Ramos (cell line): ENCODE results near the gene NAPEPLD.
"Not testable (repeated sequence)": the region's sequence is repeated elsewhere in the genome, so short reads cannot be mapped to it uniquely, and the experiment has no call there.

Source experiments
- in situ Hi-C: fragments of 300-500 bp; cut with MboI; formaldehyde crosslinking; loops from one replicate; pipeline ENCODE4 v1.14.3; 2022; ENCODE audit warnings: low sequenced_read_pairs; ENCODE audit not compliant: unreplicated experiment

The NAPEPLD gene

DNA sequence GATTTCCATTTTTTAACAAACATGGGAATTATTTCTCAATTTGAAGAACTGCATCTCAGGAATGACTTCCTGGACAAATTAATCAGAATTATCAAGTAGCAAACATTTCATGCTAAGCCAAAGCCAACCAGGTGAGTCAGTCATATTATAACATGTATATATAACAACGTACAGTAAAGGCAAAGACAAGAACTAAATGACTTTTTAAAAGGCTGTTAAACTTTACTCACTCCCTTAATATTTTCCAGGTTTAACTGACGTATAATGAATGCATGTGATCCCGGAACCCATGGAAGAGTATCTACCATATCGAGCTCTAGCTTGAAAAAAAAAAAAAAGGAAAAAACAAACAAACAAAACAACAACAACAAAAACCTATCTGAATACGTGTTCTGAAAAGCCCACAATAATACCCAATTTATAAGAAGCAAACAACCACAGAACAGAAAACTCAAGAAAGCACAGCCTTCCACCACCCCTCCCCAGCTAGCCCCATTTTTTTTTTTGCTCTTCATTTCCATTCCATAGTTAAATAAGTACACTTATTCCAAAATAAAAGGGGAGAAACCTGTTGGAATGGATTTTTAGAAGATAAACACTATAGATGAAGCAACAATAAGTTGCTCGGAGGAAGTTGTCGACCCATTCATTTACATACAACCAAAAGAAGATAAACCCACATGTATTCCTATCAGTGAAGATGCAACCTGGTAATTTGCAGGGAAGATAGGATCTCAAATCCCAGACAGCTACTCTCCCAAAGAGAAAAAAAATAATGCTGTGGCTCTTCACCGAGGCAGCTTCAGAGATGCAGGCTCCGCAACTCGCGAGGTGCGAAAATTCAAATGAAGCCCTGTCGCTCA, 537 bp downstream of the NAPEPLD start:
- in situ Hi-C loops, result no loop called here

DNA sequence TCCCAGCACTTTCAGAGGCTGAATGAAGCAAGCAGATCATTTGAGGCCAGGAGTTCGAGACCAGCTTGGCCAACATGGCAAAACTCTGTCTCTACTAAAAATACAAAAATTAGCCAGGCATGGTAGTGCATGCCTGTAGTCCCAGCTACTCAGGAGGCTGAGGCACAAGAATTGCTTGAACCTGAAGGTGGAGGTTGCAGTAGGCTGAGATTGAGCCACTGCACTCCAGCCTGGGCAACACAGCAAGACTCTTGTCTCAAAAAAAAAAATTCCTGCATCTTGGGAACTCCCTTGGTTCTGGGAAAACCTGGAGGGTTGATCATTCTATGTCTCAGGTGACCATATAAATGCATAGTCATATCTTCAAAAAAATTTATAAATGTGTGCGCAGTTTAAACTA, 4.1 kb downstream of the NAPEPLD start:
- in situ Hi-C loops, result not testable (repeated sequence)

DNA sequence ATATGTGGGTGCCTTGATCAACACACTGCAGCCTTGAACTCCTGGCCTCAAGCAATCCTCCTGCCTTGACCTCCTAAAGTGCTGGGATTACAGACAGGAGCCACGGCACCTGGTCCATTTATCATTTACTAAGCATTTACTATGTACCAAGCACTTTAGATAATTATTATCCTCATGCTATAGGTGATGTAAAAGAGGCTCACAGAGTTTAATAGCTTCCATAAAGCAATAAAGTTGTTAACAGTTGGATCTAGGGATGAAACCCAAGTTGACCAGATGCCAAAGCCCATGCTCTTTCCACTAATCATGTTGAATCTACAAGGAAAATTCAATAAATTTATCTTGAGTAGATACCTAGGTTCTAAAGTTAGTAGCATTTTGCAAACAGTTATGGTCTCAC, 5.0 kb downstream of the NAPEPLD start:
- in situ Hi-C loops, result no loop called here

DNA sequence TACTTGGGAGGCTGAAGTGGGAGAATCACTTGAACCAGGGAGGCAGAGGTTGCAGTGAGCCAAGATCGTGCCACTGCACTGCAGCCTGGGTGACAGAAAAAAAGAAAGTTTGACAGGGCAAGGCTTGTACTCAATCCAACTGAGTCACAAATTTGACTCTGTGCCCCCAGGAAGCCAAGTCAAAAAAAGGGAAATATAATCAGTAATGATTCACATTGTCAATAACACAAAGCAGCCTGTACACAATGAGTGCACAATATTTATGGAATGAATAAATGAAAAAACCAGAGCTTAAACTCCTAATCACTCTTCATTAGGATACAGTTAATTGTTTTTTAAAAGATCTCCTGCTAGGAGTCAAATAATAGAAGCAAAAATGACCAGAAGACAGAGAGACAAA, 6.4 kb downstream of the NAPEPLD start:
- in situ Hi-C loops, result no loop called here

DNA sequence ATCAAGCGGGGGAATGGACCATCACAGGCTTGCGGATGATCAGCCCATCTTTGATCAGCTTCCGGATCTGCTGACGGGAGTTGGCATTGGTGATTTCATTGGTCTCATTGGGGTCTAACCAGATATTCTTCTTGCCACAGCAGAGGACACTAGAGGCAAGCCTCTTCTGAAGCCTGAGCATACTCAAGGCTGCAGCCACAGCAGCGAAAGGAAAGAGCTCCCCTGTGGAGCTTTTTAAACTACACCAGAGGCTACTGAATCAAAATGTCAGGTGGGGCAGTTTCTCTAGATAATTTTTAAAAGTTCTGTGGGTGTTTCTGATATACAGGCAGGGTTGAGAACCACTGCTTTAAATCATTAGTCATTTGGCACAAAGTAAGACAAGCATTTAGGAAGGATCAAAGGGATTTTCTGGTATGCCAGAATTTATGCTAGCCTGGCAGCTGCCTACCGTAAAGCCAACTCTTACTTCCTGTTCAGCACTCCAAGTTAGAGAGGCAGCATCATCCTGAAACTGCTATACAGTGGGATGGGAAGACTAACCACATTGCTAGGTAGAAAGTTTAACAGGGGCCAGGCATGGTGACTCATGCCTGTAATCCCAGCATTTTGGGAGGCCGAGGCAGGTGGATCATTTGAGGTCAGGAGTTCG, 7.0 kb downstream of the NAPEPLD start:
- in situ Hi-C loops, result no loop called here

DNA sequence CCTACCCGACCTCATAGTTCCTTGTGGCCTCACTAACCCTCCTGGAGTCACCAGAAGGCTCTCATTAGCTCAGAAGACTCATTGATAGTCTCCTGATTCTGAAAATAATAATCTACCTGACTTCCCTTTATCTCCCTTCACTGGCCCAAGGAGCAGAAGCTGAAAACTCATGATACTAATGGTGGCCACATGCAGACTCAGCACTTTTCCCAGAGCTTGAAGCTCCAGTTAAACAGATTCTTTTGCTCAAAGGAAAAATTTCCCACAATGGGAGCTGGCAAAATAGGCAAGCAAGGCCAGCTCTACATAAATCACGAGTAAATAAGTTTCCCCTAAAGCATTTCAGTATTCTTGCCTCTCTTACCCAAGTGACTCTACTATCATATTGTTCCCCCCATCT, 8.2 kb downstream of the NAPEPLD start:
- in situ Hi-C loops, result no loop called here

DNA sequence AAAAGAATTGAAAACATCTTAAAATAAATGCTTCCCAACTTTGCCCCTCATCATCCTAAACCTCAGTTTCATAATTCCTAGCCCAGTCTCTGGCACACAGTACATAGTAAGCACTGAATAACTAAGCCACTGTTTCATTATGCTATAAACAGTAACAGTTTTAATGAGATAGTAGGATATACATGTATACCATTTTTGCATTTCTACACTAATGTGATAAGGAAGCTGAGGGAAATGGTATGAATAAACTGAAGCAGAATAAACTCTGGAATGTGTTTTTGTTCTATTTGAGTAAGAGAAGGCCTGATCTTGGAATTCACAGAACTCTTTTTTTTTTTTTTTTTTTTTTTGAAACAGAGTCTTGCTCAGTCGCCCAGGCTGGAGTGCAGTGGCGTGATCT, 8.8 kb downstream of the NAPEPLD start:
- in situ Hi-C loops, result no loop called here

DNA sequence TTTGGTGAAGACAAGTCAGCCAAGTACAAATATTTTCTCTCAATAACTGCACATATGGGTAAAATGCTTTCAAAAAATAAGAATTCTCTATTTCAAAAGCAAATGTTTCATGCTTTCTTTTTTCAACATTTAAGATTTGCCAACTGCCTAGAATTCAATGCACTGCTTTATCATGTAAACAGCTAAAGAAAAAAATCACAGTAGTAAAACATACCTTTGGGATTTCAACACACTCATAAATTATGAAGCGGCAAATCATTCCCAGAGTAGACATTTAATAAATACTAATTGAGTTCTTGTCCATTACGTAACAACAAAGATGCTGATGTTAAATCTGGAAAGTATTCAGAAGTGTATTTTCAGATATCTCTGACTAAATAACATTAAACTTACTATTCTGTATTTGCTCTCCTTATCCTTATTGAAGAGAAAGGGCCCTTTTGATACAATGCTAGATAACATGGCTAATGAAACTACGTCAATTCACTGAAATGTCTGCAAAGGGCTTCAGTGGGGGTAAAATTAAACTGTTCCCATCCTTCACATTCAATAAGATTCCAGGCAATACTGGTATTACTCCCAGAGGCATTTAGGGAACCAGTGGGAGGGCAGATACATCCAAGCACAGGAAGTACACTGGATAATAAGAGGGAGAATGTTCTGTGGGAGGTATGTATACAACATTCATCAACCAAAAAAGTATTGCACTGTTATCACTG, 13.9 kb downstream of the NAPEPLD start:
- in situ Hi-C loops, result no loop called here

DNA sequence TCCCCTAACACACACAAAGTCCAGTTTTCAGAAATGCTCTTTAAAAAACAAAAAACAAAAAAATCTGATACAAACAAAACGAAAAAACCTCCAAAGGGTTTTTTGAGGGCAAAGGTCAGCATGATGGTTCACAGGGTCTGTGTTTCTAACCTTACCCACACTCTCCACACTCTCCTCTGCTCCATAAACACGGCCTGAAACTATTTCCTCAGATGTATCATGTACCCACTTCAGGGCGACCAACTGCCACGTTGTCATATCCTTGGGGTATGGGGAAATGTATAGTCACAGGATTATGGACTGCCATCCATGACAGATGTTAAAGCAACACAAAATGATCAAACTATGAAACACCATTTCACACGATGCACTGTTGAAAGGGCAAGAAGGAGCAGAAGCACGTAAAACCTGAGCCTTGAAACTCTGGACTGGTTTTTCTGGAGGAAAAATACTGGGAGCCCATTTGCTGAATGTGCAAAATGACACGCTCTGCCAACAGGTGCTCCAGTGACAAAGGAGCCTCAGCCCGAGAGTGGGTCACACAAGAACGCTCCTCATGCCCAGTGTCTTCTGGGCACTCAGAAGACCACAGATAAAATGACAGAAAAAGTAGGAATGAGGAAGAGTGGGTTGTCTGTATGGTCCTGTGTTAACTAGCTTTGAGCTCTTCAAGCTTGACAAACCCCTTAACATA, 15.8 kb downstream of the NAPEPLD start:
- in situ Hi-C loops, result no loop called here

DNA sequence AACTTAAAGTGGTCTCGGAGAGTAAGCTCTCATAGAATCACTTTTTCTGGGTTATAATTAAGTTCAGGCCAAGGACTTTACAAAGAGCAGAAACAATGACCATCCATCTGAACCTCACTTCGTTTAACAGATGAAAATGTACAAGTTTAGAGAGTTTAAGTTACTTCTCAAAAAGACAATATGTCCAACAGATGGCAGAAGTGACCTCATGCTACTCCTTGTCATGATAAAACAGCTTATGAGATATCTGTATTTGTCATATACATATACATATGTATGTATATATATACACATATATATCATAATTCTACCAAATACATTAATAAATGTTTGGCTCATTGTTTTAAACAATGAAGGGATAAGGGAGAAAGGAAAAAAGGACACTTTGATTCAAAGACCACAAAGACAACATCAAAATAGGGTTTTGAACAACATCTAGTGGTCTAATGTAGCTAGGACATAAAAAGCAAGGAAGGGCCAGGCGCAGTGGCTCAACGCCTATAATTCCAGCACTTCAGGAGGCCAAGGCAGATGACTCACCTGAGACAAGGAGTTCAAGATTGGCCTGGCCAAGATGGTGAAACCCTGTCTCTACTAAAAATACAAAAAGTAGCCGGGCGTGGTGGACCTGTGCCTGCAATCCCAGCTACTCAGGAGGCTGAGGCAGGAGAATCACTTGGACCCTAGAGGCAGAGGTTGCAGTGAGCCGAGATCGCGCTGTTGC, 17.8 kb downstream of the NAPEPLD start:
- in situ Hi-C loops, result no loop called here

DNA sequence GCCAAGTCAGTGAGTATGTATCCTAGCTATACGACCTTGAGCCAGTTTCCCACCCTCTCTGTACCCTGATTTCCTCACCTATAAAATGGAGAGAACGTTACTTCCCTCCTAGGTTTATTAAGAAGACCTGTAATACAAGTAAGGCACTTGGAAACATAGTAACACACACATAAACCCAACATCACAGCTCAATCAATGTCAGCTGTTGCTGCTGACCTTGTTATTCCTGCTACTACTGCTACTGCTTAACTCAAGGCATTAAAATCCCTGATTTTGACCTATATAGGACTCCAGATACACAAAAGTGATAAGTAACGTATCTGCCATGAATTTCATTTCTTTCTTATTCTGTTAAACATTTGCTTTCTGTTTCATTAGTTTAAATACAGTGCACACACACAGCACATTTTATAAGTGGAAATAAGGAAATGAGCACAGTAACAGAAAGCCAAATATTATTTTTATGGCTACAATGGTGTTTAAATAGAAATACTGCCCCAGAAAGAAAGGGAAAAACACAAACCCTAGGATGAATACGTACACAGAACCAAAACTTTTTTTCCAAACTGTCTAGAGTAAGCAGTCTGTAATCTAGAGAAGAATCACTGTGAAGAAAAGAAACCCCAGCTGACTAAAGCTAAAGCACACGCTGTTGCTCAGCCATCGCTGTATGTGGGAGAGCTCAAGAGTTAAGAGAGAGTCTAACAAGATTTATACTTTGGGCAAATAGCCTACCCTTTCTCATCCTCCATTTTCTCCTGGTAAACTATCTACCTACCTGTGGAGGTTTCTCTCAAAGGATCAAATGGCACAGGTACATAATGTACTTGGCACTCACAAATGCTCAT, 19.0 kb downstream of the NAPEPLD start:
- in situ Hi-C loops, result no loop called here

DNA sequence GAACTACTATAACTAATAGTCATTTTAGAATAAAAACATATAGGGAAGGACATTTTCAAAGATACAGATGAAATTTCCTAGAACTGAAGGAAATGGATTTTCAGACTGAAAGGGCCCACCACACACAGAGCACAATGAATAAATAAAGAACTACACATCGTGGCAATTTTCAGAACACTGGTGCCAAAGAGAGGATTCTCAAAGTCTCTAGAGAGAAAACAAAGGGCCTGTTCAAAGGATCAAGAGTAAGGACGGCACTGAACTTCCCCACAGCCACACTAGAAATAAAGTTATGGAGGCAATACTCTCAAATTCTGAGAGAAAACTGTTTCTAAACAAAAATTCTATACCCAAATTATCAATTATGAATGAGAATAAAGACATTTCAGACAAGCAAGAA, 21.9 kb downstream of the NAPEPLD start:
- in situ Hi-C loops, result no loop called here

DNA sequence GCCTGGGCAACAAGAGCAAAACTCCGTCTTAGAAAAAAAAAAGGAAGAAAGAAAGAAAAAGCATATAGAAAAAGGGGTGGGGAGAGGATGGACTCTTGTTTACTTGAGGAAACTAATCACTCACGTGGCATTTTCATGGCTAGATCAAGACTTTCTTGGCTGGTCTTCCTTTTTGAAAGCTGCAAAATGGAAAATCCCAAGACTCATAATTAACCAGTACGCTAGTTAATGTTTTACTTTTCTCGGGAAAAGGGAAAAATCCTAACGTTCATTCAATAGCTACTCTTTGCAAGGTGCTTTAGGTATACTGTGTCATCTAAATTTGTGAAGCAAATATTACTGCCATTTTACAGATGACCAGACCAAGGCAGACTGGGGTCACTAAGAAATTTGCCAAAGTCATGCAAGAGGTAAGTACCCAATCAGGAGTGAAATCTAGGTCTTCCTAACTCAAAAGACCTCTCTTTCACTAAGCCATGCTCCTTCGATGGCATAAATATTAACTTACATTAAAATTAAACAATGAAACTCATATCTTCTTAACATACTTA, 24.4 kb downstream of the NAPEPLD start:
- in situ Hi-C loops, result no loop called here

DNA sequence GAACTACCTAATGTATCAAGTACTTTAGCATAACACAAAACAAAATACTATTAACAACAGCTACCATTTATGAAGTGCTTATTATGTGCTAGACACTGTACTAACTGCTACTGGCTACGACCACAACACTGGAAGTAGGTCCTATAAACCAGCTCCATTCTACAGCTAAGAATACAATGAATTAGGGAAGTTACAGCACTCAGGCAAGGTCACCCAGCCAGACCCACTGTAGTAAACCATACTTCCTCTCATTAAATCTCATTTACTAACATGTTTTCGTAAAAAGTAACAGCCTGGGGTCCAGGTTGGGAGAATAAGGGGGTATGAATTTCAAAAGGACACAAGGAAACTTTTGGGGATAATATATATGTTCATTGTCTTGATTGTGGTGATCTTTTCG, 25.4 kb downstream of the NAPEPLD start:
- in situ Hi-C loops, result no loop called here

DNA sequence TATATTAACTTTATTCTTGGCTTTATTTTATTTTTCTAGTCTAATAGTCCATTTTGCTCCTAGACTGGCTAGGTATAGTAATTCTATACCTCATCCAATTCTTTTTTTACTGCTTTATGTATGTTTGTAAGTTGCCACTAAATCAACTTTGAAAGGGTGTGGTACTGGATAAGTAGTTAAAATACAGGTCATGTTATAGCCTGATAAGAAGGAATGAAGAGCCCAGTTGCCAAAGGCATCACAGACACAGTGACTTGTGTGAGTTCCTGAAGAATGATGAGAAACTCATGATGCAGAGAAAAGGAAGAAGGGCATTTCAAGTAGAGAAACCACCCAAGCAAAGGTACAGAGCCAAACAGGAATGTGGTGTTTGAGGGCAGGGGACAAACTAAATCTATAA, 27.3 kb downstream of the NAPEPLD start:
- in situ Hi-C loops, result no loop called here

DNA sequence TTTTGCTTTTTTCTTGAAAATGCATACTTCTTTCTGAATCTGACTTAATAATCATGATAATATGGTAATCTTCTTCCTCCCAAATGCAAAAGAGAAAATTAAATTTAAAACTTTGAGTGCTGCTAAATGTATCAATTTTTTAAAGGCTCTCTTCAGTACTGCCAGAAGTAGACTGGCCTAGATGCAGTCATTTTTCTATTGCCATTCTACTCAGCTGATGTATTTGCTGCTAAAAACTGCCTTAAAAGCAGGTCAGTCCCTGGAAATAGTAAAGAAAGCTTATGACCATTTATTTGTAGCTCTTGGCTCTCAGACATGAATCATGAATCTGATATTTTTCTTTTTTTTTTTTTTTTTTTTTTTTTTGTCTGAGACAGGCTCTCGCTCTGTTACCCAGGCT, 28.5 kb downstream of the NAPEPLD start:
- in situ Hi-C loops, result no loop called here

DNA sequence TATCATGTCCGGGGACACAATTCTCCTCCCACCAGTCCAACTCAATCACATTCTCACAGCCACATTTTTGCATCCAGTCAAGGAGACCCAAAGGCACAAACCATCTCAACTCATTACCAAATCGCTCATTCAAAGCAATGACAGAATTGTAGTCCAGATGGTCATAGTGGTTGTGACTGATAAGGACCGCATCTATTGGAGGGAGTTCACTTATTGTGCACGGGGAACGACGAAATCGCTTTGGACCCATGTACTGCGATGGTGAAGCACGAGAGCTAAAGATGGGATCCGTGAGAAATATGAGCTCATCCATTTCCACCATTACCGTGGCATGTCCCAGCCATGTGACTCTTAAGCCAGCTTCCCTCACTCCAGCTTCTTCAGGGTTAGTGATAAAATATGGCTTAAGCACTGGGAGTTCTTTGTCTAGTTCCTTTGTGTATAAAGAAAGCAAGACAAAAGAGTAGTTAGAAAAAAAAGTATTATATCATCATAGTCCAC, 29.1 kb downstream of the NAPEPLD start:
- in situ Hi-C loops, result no loop called here

DNA sequence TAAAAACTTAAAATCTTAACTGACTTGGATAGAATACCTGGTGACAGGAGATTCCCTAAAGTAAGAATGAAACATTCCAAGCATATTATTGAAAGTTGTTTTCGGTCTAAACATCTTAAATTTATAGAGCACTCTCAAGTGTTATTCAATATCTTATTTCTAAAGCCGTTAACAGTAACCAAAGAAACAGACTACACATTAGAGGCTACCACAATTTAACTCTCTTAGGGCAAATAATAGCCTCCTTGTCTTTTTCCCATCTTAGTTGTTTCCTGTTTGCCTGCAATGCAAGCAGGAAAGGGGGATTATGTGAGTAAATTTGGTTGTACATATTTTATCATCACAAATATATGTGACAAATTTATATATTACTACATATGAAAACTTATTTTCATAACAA, 31.4 kb downstream of the NAPEPLD start:
- in situ Hi-C loops, result no loop called here

DNA sequence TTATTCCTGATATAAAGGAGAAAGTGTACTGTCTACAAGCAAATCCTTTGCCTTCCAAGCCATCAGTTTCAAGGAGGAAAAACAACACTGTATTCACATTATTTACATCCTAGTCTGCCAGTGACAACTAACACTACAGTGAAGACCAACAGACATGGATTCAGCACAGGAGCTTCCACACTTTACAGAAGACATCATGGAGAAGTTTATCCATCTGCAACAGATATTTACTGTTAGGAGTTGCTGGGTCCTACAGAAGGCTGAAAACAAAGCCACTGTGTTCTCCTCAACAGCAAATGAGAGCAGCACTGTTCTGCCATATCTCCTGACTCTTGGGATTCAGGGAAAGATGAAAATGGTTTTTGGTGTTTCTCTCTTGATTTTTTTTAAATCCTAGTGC, 31.9 kb downstream of the NAPEPLD start:
- in situ Hi-C loops, result no loop called here
